SIG-M5 (cell line): ENCODE measurements around the gene SERPINB5.

Experiments
- DNase-seq: peaks from one replicate; lab custom pipeline; 2025; lab: John Stamatoyannopoulos, UW

The SERPINB5 gene

GRCh38 chr18:63468575-63468974 lies 8.2 kb upstream of the SERPINB5 start:
- DNase-seq = no peak

DNA sequence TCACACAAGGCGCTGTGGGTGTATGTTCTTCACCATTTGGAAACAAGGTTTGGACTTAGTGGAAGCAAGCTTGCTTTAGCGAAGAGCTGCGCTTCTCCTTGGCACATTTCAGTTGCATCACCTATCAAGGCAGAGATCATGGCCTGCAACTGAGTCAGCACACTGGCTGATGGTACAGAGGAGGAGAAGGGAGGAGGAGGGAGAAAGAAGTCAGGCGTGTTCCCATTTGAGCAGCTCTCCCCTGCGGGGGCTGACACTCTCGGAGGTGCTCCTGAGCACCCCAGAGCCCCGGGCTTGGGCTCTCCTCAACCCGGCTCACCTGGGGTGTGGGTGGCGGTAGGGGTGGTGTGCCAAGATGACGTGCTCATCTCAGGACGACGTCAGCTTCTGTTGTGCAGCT lies 6.0 kb upstream of the SERPINB5 start:
- DNase-seq = no peak

GRCh38 chr18:63472380-63472779 lies 4.4 kb upstream of the SERPINB5 start:
- DNase-seq = no peak

GRCh38 chr18:63477200-63477599 lies 442 bp downstream of the SERPINB5 start:
- no peak for DNase-seq

- DNase-seq = no peak
These were observed 1.2 kb downstream of the SERPINB5 start for GRCh38 chr18:63477968-63478367.

DNA sequence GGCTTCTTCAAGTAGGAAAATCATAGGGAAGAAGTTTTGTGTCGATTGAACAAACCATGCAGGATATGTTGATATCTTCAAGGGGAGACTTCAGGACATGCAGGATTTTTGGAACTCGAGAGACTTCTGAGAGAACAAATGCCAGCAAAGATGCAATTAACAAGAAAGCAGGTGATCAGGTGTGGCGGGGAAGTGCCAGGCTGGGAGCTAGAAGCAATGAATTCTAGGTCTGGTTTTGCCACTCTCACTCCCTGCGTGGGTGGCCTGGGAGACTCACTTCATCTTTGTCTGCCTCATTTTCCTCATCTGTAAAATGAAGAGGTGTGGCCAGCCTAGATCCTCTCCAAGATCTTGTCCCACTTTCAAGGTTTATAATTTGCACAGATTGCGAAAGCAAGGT lies 3.1 kb downstream of the SERPINB5 start:
- DNase-seq = no peak

DNA sequence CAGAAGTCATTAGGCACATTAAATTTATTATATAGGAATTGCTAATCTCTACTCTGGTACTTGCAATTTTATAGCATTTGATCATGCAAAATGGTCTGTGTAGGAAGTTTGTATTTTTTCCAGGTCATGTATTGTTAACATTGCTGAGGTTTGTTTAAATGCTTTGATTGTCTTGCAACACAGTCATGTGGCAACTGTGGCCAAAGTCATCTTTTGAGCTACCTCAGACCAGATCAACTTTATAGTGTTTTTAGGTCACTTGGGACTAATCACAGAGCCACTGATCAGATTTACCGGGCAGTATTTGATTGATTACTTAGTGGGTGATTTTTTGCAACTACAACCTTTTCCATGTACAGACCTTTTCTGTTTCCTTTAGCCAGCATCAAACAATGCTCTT lies 3.7 kb downstream of the SERPINB5 start:
- DNase-seq = no peak

- no peak for DNase-seq
These were observed 4.2 kb downstream of the SERPINB5 start for GRCh38 chr18:63480915-63481314.

GRCh38 chr18:63487676-63488075 lies 10.9 kb downstream of the SERPINB5 start:
- DNase-seq = no peak

- no peak for DNase-seq
These were observed 11.4 kb downstream of the SERPINB5 start for GRCh38 chr18:63488160-63488559.

DNA sequence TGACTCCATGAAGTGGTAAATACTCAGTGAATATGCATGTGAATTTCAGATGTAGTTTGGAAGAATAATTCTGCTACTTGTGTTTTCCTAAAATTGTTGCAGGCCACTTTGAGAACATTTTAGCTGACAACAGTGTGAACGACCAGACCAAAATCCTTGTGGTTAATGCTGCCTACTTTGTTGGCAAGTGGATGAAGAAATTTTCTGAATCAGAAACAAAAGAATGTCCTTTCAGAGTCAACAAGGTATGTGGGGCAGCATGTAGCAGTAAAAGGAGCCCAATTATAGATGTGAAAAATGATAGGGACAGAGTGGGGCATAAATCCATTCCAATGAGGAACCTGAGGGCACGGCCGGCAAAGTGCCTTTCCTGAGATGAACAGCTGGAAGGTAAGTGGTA lies 16.1 kb downstream of the SERPINB5 start:
- no peak for DNase-seq

- DNase-seq = no peak
These were observed 18.9 kb downstream of the SERPINB5 start for GRCh38 chr18:63495675-63496074.

DNA sequence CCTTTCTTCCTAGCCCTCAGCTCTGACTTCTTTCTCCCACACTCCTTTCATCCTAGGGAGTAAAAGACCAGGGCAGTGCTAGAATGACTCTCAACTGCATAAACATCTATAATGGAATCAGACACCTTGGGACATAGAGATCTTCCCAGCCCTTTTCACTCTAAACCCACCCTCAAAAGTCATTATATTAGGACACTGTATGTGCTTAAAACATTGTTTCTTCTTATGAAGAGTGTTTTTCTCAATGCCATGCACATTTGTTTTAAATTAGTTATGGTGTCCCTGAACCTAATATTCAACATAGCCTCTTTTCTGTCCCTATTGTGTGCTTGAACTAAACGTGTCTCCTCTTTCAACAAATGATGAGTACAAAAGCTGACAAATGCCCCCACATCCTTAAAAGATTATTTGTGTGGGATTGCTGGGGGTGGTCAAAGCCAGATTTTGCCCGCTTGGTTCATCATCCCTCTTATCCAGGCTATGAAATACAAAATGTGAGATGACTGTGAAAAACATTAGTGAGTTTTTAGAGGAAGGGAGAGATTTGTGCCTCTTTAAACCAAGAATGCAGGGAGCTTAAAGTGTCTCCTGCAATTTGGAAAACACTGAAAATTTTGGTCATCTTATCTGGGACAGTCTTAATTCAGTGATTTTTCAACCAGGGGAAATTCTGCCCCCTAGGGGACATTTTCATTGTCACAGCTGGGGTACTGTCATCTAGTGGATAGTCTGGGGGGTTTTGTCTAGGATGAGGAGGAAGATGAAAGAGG lies 29.0 kb downstream of the SERPINB5 start:
- no peak for DNase-seq

DNA sequence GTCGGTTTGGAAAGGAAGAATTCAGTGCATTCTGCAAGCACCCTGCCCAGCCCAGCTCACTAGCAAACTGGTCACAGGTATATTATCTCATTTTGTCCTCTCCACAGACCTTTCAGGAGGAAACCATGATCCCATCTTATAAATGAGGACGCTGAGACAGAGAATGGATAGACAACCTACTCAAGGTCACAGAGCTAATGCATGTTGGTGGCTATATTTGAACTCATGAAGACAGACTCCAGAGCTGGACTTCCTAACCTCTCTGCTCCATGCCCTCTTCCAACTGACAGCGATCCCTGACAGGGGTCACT lies 29.5 kb downstream of the SERPINB5 start:
- DNase-seq = no peak

DNA sequence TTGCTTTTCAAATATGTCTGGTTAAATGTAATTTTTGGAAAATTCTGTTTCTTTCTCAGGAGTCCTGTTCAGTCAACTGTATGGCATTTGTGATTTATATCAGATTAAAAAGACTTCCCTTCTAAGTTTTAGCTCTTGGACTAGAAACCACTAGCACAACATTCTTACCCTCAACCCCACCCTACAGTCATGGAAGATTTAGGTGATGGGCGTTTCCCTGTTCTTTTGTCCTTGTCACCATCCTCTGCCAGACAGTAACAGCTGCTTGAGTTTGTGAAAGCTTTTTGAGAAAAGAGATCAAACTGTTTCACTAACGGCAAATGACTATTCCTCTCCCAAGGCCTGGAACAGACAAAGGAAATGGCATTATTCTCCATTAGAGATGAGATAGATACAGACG lies 31.8 kb downstream of the SERPINB5 start:
- no peak for DNase-seq

DNA sequence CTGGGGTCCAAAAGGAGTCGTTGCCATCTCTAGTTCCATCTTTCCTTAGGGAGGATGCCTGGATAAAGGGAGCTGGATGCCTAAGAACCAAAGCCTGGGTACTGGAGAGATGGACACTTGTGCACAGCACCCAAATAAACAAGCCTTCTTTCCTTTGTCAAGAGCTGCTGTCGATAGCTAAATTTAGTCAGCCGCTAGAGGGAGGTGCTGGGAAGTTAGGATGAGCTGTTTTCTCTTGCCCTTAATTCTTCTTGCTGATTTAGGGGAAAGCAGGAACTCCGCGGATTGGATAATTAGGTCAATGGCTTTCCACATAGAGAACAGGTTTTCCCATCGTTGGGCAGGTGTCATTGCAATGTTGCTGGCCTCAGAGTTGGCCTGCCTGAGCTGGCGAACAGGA lies 34.5 kb downstream of the SERPINB5 start:
- DNase-seq = no peak

GRCh38 chr18:63514326-63514725 lies 37.6 kb downstream of the SERPINB5 start:
- no peak for DNase-seq

GRCh38 chr18:63514888-63515678 lies 38.3 kb downstream of the SERPINB5 start:
- DNase-seq = no peak

GRCh38 chr18:63515801-63516200 lies 39.0 kb downstream of the SERPINB5 start:
- no peak for DNase-seq

GRCh38 chr18:63518178-63519012 lies 41.6 kb downstream of the SERPINB5 start:
- peak; percentile 22 for DNase-seq

- DNase-seq = no peak
These were observed 43.4 kb downstream of the SERPINB5 start for GRCh38 chr18:63520053-63520685.

DNA sequence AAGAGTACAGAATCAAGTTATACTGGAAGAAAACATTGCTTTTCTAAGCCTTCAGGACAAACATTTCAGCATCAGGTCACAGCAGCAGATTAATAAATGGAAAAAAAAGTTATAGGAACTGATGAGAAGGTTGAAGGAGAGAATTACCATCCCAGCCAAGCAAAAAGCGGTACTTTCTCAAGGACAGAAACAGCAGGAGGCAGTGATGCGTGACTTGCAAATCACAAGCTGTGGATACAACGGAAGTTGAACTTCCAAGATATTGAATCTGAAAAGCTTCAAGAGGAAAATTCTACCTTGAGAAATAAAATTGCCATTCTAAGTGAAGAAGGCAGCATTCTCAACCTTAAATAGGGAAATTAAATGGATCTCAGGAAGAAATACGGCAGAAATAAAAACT lies 46.9 kb downstream of the SERPINB5 start:
- no peak for DNase-seq
